GM23338 (cell line): ENCODE data around the gene SMURF2. TPM values are rescaled to one million over a fixed set of nuclear protein-coding genes. Genes with fewer than 3 reads are reported as not detected.

ENCODE experiments used
- ATAC-seq: fragments of 200-7000 bp; cut with Tn5 transposase; 3 replicates; pipeline ENCODE4 v1.9.1; 2020
- DNase-seq: peaks from one replicate; pipeline ENCODE4 v3.0.0-alpha.2; 2015; ENCODE audit warnings: low spot score
- H2AFZ ChIP-seq: fragments of 200-600 bp; sonication (generic); 2 replicates; pipeline ENCODE4 v1.8.0; 2016; ENCODE audit warnings: antibody characterized with exemption, mild to moderate bottlenecking, moderate library complexity
- H3F3A ChIP-seq: fragments of 200-600 bp; sonication (generic); replicated peaks from 2 replicates; pipeline ENCODE4 v1.8.0; 2017; ENCODE audit warnings: antibody characterized with exemption, mixed run types, low read depth
- H3K27ac ChIP-seq: fragments of 200-600 bp; sonication (generic); 2 replicates; pipeline ENCODE4 v1.6.1; 2016; ENCODE audit warnings: low read depth
- H3K27me3 ChIP-seq: fragments of 200-600 bp; sonication (generic); 2 replicates; pipeline ENCODE4 v1.8.0; 2016; ENCODE audit warnings: mild to moderate bottlenecking, mixed run types, moderate library complexity; ENCODE audit not compliant: insufficient read depth
- H3K36me3 ChIP-seq: fragments of 200-600 bp; sonication (generic); 2 replicates; pipeline ENCODE4 v1.8.0; 2016; ENCODE audit warnings: mild to moderate bottlenecking; ENCODE audit not compliant: insufficient read depth
- H3K4me1 ChIP-seq: fragments of 200-600 bp; sonication (generic); 2 replicates; pipeline ENCODE4 v1.8.0; 2016; ENCODE audit warnings: mild to moderate bottlenecking, moderate library complexity; ENCODE audit not compliant: insufficient read depth
- H3K4me2 ChIP-seq: fragments of 200-600 bp; sonication (generic); 2 replicates; pipeline ENCODE4 v1.7.1; 2017; ENCODE audit warnings: mixed run types
- H3K4me3 ChIP-seq: fragments of 200-600 bp; sonication (generic); 2 replicates; pipeline ENCODE4 v1.6.1; 2016; ENCODE audit warnings: mixed run types
- H3K79me2 ChIP-seq: fragments of 200-600 bp; sonication (generic); replicated peaks from 2 replicates; pipeline ENCODE4 v1.8.0; 2017; ENCODE audit warnings: mild to moderate bottlenecking; ENCODE audit not compliant: insufficient read depth
- H3K9me2 ChIP-seq: fragments of 200-600 bp; sonication (generic); 2 replicates; pipeline ENCODE4 v1.8.0; 2017; ENCODE audit not compliant: insufficient read depth
- H4K20me1 ChIP-seq: fragments of 200-600 bp; sonication (generic); replicated peaks from 2 replicates; pipeline ENCODE4 v1.8.0; 2017; ENCODE audit warnings: mild to moderate bottlenecking; ENCODE audit not compliant: insufficient read depth
- H3K27ac Mint-ChIP-seq: 2 replicates; pipeline ENCODE4 v1.8.0; 2020; ENCODE audit warnings: inconsistent platforms, mild to moderate bottlenecking, moderate library complexity, mixed read lengths
- H3K27me3 Mint-ChIP-seq: 3 replicates; pipeline ENCODE4 v1.8.0; 2022; ENCODE audit warnings: low read depth, mild to moderate bottlenecking, moderate library complexity, mixed read lengths, inconsistent platforms; ENCODE audit not compliant: insufficient read depth, poor library complexity
- H3K36me3 Mint-ChIP-seq: 3 replicates; pipeline ENCODE4 v1.8.0; 2021; ENCODE audit warnings: low read depth, mild to moderate bottlenecking, inconsistent platforms, moderate library complexity, mixed read lengths
- H3K4me1 Mint-ChIP-seq: 3 replicates; pipeline ENCODE4 v1.8.0; 2020; ENCODE audit warnings: mild to moderate bottlenecking, inconsistent platforms, mixed read lengths
- H3K4me3 Mint-ChIP-seq: 3 replicates; pipeline ENCODE4 v1.8.0; 2021; ENCODE audit warnings: moderate library complexity, mild to moderate bottlenecking, inconsistent platforms, mixed read lengths
- H3K9me3 Mint-ChIP-seq: 3 replicates; pipeline ENCODE4 v1.8.0; 2020; ENCODE audit warnings: moderate library complexity, mild to moderate bottlenecking, inconsistent platforms, mixed read lengths
- CREB1 ChIP-seq: fragments of 250-450 bp; sonication (Bioruptor Pico); IDR thresholded peaks from 2 replicates; pipeline ENCODE4 v1.5.0; 2020; ENCODE audit warnings: low read depth, mild to moderate bottlenecking, moderate library complexity
- CTCF ChIP-seq, 2 experiments: fragments of 200-600 bp in 1 of 2; sonication (generic) in 1 of 2; conservative IDR thresholded peaks; 2 replicates each; pipeline versions ENCODE4 v1.5.1 to v1.6.1; 2016 to 2017; ENCODE audit warnings: antibody characterized with exemption in 2 of 2, low read depth in 2 of 2, mild to moderate bottlenecking in 2 of 2, moderate library complexity in 1 of 2
- EZH2 ChIP-seq: fragments of 200-600 bp; sonication (generic); IDR thresholded peaks from one replicate; pipeline ENCODE4 v1.8.0; 2017; ENCODE audit warnings: antibody characterized with exemption, mild to moderate bottlenecking, low read depth; ENCODE audit not compliant: unreplicated experiment
- EZH2phosphoT487 ChIP-seq: fragments of 200-600 bp; sonication (generic); IDR thresholded peaks from one replicate; pipeline ENCODE4 v1.8.1; 2018; ENCODE audit warnings: antibody characterized with exemption; ENCODE audit not compliant: unreplicated experiment
- NANOG ChIP-seq: IDR thresholded peaks from 2 replicates; pipeline ENCODE4 v1.6.1; 2016; ENCODE audit warnings: antibody characterized with exemption, borderline replicate concordance
- POLR2AphosphoS5 ChIP-seq: IDR thresholded peaks from 2 replicates; pipeline ENCODE4 v1.6.1; 2016; ENCODE audit warnings: antibody characterized with exemption, low read depth
- STAT1 ChIP-seq: IDR thresholded peaks from one replicate; pipeline ENCODE4 v1.6.1; 2016; ENCODE audit warnings: antibody characterized with exemption; ENCODE audit not compliant: unreplicated experiment
- ZNF331 ChIP-seq: fragments of 250-450 bp; sonication (Bioruptor Pico); IDR thresholded peaks from 2 replicates; pipeline ENCODE4 v1.5.0; 2020; ENCODE audit warnings: low read depth, mild to moderate bottlenecking, moderate library complexity
- ZNF462 ChIP-seq: fragments of 250-450 bp; sonication (Bioruptor Pico); IDR thresholded peaks from 2 replicates; pipeline ENCODE4 v1.5.0; 2020; ENCODE audit warnings: mild to moderate bottlenecking, moderate library complexity
- polyA plus RNA-seq: library from polyadenylated mRNA; unstranded; fragments of >200 nt; fragmentation: Nextera tagmentation; extraction: Ambion mirVana; gene quantifications from 2 replicates; pipeline ENCODE4 v1.2.1, GENCODE V29; 2016
- total RNA-seq: library from RNA; depleted of rRNA; stranded (reverse); fragments of >200 nt; shearing (Covaris generic); gene quantifications from 2 replicates; pipeline ENCODE4 v1.2.3, GENCODE V29; 2014
- TF ChIP-seq, protein P1 (sequence below): IDR thresholded peaks from one replicate; pipeline ENCODE4 v1.6.1; 2018; ENCODE audit warnings: antibody characterized with exemption; ENCODE audit not compliant: unreplicated experiment

Gene SMURF2
- total and polyA plus RNA-seq, 2 experiments from 2014 or later: 12.1 to 29.6 TPM

DNA sequence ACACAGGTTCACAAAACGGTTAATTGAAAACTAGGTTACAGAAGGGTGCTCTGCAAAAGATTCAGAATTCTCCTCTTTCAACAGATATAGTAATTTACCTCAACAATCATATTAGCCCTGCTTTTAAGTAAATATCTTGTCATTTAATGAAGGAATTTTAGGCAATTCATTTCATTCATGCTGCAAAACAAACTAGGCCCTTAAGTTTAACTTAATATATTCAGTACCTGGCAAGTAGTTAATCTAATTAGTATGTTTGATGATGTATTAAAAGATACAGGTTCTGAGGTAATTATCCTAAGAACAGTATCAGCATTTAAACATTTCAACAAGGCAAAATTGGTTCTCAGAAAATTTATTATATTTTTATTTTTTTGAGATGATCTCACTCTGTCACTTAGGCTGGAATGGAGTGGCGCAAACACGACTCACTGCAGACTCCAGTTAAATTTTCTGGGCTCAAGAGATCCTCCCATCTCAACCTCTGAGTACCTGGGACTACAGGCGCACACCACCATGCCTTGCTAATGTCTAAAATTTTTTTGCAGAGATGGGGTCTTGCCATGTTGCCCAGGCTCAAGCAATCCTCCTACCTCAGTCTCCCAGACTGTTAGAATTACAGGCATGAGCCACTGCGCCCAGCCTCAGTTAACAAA is 44.9 kb downstream of the SMURF2 start:
- Histone ChIP-seq H3K4me3 (no peak overlapping the region), H4K20me1 (peaks cover 15% of the 10 kb centered on the region), H3K79me2 (peaks cover 50% of the 10 kb centered on the region), H3F3A (no peaks in the 10 kb centered on the region), H3K36me3 (no peaks in the 10 kb centered on the region), H3K4me1 (0 out of 2 replicates have a peak, but pooled peaks cover 4% of the 10 kb centered on the region), H2AFZ (no peak overlapping the region), H3K27ac (no peak overlapping the region), H3K9me2 (no peaks in the 10 kb centered on the region), H3K4me2 (no peak overlapping the region), H3K27me3 (no peaks in the 10 kb centered on the region)
- peaks cover 3% of the 10 kb centered on the region for H3K4me1 Mint-ChIP-seq
- TF ChIP-seq POLR2AphosphoS5 (no peak), EZH2phosphoT487 (no peak), CREB1 (no peak), STAT1 (no peak), NANOG (no peak), ZNF331 (no peak), ZNF462 (CRISPR knock-in tag) (no peak), CTCF (conservative IDR thresholded peaks at IDR 0.05; ENCODE audit: low read depth in 2 of 2) (no peak), EZH2 (no peak)
- TF ChIP-seq, protein P1, sequence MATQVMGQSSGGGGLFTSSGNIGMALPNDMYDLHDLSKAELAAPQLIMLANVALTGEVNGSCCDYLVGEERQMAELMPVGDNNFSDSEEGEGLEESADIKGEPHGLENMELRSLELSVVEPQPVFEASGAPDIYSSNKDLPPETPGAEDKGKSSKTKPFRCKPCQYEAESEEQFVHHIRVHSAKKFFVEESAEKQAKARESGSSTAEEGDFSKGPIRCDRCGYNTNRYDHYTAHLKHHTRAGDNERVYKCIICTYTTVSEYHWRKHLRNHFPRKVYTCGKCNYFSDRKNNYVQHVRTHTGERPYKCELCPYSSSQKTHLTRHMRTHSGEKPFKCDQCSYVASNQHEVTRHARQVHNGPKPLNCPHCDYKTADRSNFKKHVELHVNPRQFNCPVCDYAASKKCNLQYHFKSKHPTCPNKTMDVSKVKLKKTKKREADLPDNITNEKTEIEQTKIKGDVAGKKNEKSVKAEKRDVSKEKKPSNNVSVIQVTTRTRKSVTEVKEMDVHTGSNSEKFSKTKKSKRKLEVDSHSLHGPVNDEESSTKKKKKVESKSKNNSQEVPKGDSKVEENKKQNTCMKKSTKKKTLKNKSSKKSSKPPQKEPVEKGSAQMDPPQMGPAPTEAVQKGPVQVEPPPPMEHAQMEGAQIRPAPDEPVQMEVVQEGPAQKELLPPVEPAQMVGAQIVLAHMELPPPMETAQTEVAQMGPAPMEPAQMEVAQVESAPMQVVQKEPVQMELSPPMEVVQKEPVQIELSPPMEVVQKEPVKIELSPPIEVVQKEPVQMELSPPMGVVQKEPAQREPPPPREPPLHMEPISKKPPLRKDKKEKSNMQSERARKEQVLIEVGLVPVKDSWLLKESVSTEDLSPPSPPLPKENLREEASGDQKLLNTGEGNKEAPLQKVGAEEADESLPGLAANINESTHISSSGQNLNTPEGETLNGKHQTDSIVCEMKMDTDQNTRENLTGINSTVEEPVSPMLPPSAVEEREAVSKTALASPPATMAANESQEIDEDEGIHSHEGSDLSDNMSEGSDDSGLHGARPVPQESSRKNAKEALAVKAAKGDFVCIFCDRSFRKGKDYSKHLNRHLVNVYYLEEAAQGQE: no peak
- no peak for ATAC-seq
- DNase-seq: no peak
- H3K27ac Mint-ChIP-seq: no peak overlapping the region
- H3K9me3 Mint-ChIP-seq: no peaks in the 10 kb centered on the region
- peaks cover 2% of the 10 kb centered on the region; the same call in 1 of the 3 replicates for H3K36me3 Mint-ChIP-seq
- H3K4me3 Mint-ChIP-seq: no peak overlapping the region
- H3K27me3 Mint-ChIP-seq: no peaks in the 10 kb centered on the region
